ENCODE results near the gene CAPRIN1. TPM values are rescaled to one million over a fixed set of nuclear protein-coding genes. Genes with fewer than 3 reads are reported as not detected.

CAPRIN1 gene
- total and polyA plus RNA-seq, 3 experiments from 2014 or later: 75.2 to 287 (median 275) TPM

DNA sequence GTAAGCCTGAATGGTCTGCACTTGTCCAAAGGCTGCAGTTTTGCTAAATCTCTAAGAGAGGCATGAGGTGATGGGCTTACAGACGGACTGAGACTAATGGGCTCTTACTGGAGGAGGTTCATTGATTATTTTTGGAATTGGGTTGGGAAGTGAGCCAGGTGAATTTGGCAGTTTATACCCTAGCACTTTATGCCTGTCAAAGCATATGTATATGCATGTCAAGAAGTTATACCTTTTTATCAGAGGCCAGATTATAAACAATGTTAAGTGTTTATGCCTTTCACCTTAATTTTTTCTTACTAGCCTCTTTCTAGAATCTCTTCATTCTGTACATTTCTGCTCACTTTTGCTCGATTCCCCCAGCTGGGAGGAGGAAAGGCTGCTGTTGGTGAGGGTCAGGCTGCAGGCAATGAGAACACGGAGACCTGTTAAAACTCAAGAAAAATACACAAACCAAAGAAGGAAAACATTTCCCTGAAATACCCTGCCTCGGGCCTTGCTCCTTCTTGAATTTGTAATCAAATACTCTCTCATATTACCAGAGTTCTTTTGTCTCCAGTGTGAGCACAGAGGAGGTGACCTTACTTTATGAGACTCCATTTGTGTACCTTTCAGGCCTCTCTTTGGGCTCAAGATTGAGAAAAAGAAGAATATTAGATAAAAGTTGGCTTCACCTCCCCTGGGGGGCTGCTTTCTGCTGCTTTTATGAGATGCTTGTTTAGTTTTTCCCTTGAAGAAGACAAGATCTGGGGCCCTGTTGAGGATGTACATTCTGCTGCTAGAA lies 73.5 kb downstream of the CAPRIN1 start:
- H3K4me3 ChIP-seq (ENCODE audit: low read length): no peak overlapping the region
- peak overlapping the region in 1 of 8 donors; percentile 81 for H3K27ac Mint-ChIP-seq
- H3K4me3 Mint-ChIP-seq: no peak overlapping the region
- peaks cover 19 to 89% (median 40%) of the 10 kb centered on the region in 3 donors for H3K36me3 Mint-ChIP-seq
- H3K4me1 Mint-ChIP-seq: peaks cover 0 to 5% (median 4%) of the 10 kb centered on the region in 3 donors
- ChIA-PET POLR2A (no interaction called here), CTCF (no interaction called here)
- no peaks in the 10 kb centered on the region for H3K27me3 Mint-ChIP-seq
- peaks cover 58% of the 10 kb centered on the region for H3K36me3 ChIP-seq (ENCODE audit: insufficient read depth, low read length)
- no peaks in the 10 kb centered on the region for H3K9me3 ChIP-seq (ENCODE audit: low read length)
- no peak overlapping the region for H3K27ac ChIP-seq (ENCODE audit: low read depth, low read length)
- H3K9me3 Mint-ChIP-seq: no peaks in the 10 kb centered on the region
- no peaks in the 10 kb centered on the region for H3K27me3 ChIP-seq (ENCODE audit: insufficient read depth, low read length, poor library complexity, severe bottlenecking)
- no peak for DNase-seq
- no peaks in the 10 kb centered on the region for H3K4me1 ChIP-seq (ENCODE audit: insufficient read depth, low read length)

DNA sequence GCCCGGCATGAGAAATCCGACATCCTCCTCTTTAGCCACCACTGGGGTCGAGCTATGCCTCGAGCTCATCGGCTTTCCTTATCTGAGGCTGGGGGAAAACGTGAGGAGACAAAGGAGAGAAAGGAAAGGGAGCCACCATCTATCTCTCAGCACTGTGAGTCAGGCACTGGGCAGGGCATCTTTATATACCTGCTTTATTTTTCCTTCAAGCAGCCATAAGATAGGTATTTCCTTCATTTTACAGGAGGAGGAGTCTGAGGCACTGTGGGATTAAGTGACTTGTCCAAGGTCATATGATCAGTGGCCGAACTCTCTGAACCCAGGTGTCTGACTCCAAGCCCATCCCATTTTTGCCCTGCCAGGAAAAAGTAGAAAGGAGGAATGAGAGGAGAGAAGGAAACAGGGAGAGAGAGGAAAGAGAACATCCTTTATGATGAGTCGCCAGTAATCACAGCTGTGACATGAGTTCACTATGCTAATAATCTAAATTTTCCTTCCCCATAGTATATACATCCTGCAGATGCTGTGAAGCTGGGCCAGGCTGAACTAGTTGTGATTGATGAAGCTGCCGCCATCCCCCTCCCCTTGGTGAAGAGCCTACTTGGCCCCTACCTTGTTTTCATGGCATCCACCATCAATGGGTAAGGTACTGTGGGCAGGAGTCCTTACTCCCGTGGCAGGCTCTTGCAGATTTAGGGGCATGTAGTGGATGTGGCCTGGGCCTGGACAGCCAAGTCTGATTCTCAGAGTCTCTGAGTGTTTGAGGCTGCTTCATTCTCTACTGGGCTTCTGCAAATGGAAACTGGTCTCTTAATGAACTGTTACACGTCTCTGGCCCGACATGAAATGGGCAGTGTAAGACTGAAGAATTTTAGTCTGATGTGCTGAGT lies 75.7 kb downstream of the CAPRIN1 start:
- Mint-ChIP-seq H3K36me3 (peaks cover 19 to 89% (median 32%) of the 10 kb centered on the region in 3 donors), H3K9me3 (no peaks in the 10 kb centered on the region), H3K4me3 (no peak overlapping the region), H3K27ac (peak overlapping the region in 2 of 8 donors; percentile 47 to 68), H3K4me1 (peaks cover 0 to 5% (median 0%) of the 10 kb centered on the region in 3 donors), H3K27me3 (no peaks in the 10 kb centered on the region)
- POLR2A ChIA-PET: no interaction called here
- Histone ChIP-seq H3K4me1 (ENCODE audit: insufficient read depth, low read length) (no peaks in the 10 kb centered on the region), H3K27ac (ENCODE audit: low read depth, low read length) (no peak overlapping the region), H3K9me3 (ENCODE audit: low read length) (no peaks in the 10 kb centered on the region), H3K4me3 (ENCODE audit: low read length) (no peak overlapping the region), H3K36me3 (ENCODE audit: insufficient read depth, low read length) (peaks cover 51% of the 10 kb centered on the region), H3K27me3 (ENCODE audit: insufficient read depth, low read length, poor library complexity, severe bottlenecking) (no peaks in the 10 kb centered on the region)
- no peak for DNase-seq
- CTCF ChIA-PET: no interaction called here

DNA sequence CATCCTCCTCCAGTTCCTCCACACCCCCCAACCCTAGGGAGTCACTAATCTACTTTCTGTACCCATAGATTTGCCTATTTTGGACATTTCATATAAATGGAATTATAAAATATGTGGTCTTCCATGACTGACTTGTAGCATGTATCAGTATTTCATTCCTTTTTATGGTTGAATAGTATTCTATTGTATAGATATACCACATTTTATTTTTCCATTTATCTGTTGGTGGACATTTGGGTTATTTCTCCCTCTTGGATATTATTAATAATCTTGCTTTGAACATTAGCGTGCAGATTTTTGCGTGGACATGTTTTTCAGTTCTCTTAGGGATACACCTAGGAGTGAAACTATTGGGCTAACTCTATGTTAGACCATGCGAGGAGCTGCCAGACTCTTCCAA lies 77.3 kb downstream of the CAPRIN1 start:
- no peaks in the 10 kb centered on the region for H3K27me3 Mint-ChIP-seq
- ChIA-PET CTCF (no interaction called here), POLR2A (no interaction called here)
- Histone ChIP-seq H3K9me3 (ENCODE audit: low read length) (no peaks in the 10 kb centered on the region), H3K27me3 (ENCODE audit: insufficient read depth, low read length, poor library complexity, severe bottlenecking) (no peaks in the 10 kb centered on the region), H3K4me1 (ENCODE audit: insufficient read depth, low read length) (no peaks in the 10 kb centered on the region), H3K27ac (ENCODE audit: low read depth, low read length) (no peak overlapping the region), H3K4me3 (ENCODE audit: low read length) (no peak overlapping the region), H3K36me3 (ENCODE audit: insufficient read depth, low read length) (peaks cover 54% of the 10 kb centered on the region)
- no peak overlapping the region for H3K4me3 Mint-ChIP-seq
- peaks cover 0 to 3% (median 0%) of the 10 kb centered on the region in 3 donors for H3K4me1 Mint-ChIP-seq
- H3K27ac Mint-ChIP-seq: no peak overlapping the region
- H3K9me3 Mint-ChIP-seq: no peaks in the 10 kb centered on the region
- peaks cover 19 to 88% (median 26%) of the 10 kb centered on the region in 3 donors for H3K36me3 Mint-ChIP-seq
- DNase-seq: no peak

DNA sequence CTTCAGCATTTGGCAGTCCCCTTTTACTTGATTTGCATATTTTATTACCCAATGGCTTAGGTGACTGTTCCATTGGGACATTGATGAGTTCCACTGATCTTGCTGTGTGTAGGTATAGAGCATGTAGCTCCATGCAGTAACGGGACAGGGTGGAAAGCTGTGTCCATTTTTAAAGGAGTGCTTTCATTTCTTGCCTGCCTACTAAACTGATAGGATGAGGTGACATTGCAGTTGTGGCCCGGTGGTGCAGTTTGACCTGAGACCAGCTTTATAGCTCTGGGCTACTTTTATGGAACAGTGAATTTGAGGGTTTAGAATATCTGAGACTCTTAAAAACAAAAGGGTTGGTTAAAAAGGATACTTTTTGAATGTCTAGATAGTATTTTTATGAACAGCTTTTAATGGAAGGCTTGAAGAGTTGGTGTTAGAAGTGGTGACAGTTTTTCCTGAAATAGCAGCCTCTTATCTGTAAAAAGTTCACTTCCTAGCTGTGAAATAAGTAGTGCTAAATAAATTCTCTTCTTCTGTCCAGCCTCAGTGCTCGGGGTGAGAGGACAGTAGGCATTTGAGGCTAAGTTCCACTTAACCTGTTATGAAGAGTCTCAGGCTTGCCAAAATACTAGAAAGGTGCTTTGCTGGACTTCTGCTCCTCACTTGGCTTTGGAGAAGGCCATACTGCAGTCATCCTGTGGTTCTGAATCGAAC lies 80.9 kb downstream of the CAPRIN1 start:
- H3K36me3 Mint-ChIP-seq: peaks cover 24 to 90% (median 26%) of the 10 kb centered on the region in 3 donors

DNA sequence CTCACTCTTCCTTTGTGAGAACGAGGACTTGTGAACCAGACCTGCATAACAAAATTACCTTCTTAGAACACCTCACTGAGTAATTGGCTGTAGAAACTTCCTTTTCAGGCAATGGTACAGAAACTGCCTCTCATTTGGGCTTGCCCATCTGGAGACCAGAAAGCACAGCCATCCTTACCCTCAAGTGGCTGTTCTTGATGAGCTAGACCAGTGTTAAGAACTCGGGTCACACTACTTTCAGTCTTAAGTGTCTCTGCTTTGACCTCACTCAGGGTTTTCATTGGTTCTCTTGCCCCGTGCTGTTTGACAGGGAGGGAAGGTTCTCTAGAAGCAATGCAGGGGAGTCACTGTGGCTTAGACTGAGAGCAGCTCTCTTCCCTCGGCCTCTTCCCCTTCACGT lies 83.2 kb downstream of the CAPRIN1 start:
- CTCF ChIA-PET: no interaction called here
- Histone ChIP-seq H3K27me3 (ENCODE audit: insufficient read depth, low read length, poor library complexity, severe bottlenecking) (no peaks in the 10 kb centered on the region), H3K4me1 (ENCODE audit: insufficient read depth, low read length) (no peaks in the 10 kb centered on the region), H3K9me3 (ENCODE audit: low read length) (no peaks in the 10 kb centered on the region), H3K4me3 (ENCODE audit: low read length) (no peak overlapping the region), H3K27ac (ENCODE audit: low read depth, low read length) (no peak overlapping the region), H3K36me3 (ENCODE audit: insufficient read depth, low read length) (peaks cover 70% of the 10 kb centered on the region)
- H3K27ac Mint-ChIP-seq: no peak overlapping the region
- H3K9me3 Mint-ChIP-seq: no peaks in the 10 kb centered on the region
- POLR2A ChIA-PET: no interaction called here
- no peaks in the 10 kb centered on the region for H3K4me1 Mint-ChIP-seq
- peaks cover 0 to 2% of the 10 kb centered on the region in 2 donors for H3K27me3 Mint-ChIP-seq
- no peak overlapping the region for H3K4me3 Mint-ChIP-seq
- H3K36me3 Mint-ChIP-seq: peaks cover 23 to 95% (median 34%) of the 10 kb centered on the region in 3 donors
- no peak for DNase-seq

More for the DNA sequence above, 80.9 kb downstream of the CAPRIN1 start:
- no peaks in the 10 kb centered on the region for H3K4me1 Mint-ChIP-seq
- H3K27me3 Mint-ChIP-seq: no peaks in the 10 kb centered on the region
- H3K27ac Mint-ChIP-seq: no peak overlapping the region
- Histone ChIP-seq H3K27ac (ENCODE audit: low read depth, low read length) (no peak overlapping the region), H3K9me3 (ENCODE audit: low read length) (no peaks in the 10 kb centered on the region), H3K36me3 (ENCODE audit: insufficient read depth, low read length) (peaks cover 61% of the 10 kb centered on the region), H3K4me1 (ENCODE audit: insufficient read depth, low read length) (no peaks in the 10 kb centered on the region), H3K4me3 (ENCODE audit: low read length) (no peak overlapping the region), H3K27me3 (ENCODE audit: insufficient read depth, low read length, poor library complexity, severe bottlenecking) (no peaks in the 10 kb centered on the region)
- no peak overlapping the region for H3K4me3 Mint-ChIP-seq
- no peaks in the 10 kb centered on the region for H3K9me3 Mint-ChIP-seq
- DNase-seq: no peak
- ChIA-PET CTCF (no interaction called here), POLR2A (no interaction called here)

GRCh38 chr11:34135439-34135838 lies 83.9 kb downstream of the CAPRIN1 start:
- ChIA-PET POLR2A (no interaction called here), CTCF (no interaction called here)
- Histone ChIP-seq H3K4me1 (ENCODE audit: insufficient read depth, low read length) (no peaks in the 10 kb centered on the region), H3K27me3 (ENCODE audit: insufficient read depth, low read length, poor library complexity, severe bottlenecking) (no peaks in the 10 kb centered on the region), H3K36me3 (ENCODE audit: insufficient read depth, low read length) (peaks cover 71% of the 10 kb centered on the region), H3K9me3 (ENCODE audit: low read length) (no peaks in the 10 kb centered on the region), H3K4me3 (ENCODE audit: low read length) (no peak overlapping the region), H3K27ac (ENCODE audit: low read depth, low read length) (no peak overlapping the region)
- Mint-ChIP-seq H3K9me3 (no peaks in the 10 kb centered on the region), H3K27ac (peak overlapping the region in 1 of 8 donors; percentile 51), H3K4me3 (no peak overlapping the region), H3K4me1 (no peaks in the 10 kb centered on the region), H3K36me3 (peaks cover 23 to 95% (median 35%) of the 10 kb centered on the region in 3 donors), H3K27me3 (peaks cover 0 to 2% of the 10 kb centered on the region in 2 donors)
- DNase-seq: no peak

DNA sequence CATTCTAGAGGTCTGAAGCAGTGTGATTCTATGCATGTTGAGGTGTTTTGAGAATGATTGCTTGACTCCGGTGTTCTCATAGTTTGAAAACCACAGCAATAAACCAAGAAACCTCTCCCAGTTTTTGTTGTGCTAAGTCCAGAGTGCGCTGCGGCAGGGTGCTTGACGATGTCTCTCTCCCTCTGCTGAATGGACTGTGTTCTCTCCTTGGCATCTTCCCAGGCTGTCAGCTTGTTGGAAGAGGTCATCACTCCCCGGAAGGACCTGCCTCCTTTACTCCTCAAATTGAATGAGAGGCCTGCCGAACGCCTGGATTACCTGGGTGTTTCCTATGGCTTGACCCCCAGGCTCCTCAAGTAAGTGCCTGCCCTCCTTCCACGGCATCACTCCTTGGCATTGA lies 84.9 kb downstream of the CAPRIN1 start:
- Mint-ChIP-seq H3K27ac (no peak overlapping the region), H3K4me3 (no peak overlapping the region), H3K9me3 (no peaks in the 10 kb centered on the region), H3K4me1 (no peaks in the 10 kb centered on the region), H3K36me3 (peaks cover 25 to 95% (median 40%) of the 10 kb centered on the region in 3 donors), H3K27me3 (peaks cover 0 to 2% of the 10 kb centered on the region in 2 donors)
- Histone ChIP-seq H3K27ac (ENCODE audit: low read depth, low read length) (no peak overlapping the region), H3K4me3 (ENCODE audit: low read length) (no peak overlapping the region), H3K27me3 (ENCODE audit: insufficient read depth, low read length, poor library complexity, severe bottlenecking) (no peaks in the 10 kb centered on the region), H3K4me1 (ENCODE audit: insufficient read depth, low read length) (no peaks in the 10 kb centered on the region), H3K9me3 (ENCODE audit: low read length) (no peaks in the 10 kb centered on the region), H3K36me3 (ENCODE audit: insufficient read depth, low read length) (peaks cover 75% of the 10 kb centered on the region)
- ChIA-PET CTCF (no interaction called here), POLR2A (no interaction called here)
- no peak for DNase-seq

DNA sequence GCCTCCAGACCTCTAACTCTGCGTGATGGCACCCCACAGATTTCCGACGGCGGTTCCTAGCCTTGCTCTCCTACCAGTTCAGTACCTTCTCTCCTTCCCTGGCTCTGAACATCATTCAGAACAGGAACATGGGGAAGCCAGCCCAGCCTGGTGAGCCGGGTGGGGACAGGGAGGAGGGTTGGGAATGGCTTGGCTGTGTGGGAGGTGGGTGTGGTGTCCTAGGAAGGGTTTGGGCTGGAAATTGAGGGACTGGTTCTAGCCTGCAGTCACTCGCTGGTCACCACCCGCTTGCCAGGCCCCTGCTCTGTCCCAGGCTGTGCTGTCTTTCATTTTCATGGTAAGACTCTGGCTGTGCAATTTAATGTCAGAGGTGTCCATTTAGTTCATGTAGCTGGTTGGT lies 87.8 kb downstream of the CAPRIN1 start:
- Histone ChIP-seq H3K4me1 (ENCODE audit: insufficient read depth, low read length) (no peaks in the 10 kb centered on the region), H3K27me3 (ENCODE audit: insufficient read depth, low read length, poor library complexity, severe bottlenecking) (no peaks in the 10 kb centered on the region), H3K4me3 (ENCODE audit: low read length) (no peak overlapping the region), H3K36me3 (ENCODE audit: insufficient read depth, low read length) (peaks cover 83% of the 10 kb centered on the region), H3K9me3 (ENCODE audit: low read length) (no peaks in the 10 kb centered on the region), H3K27ac (ENCODE audit: low read depth, low read length) (no peak overlapping the region)
- DNase-seq: peak in 1 of 5 donors; percentile 38
- POLR2A ChIA-PET: no interaction called here
- H3K4me3 Mint-ChIP-seq: no peak overlapping the region
- no peaks in the 10 kb centered on the region for H3K9me3 Mint-ChIP-seq
- peaks cover 0 to 2% of the 10 kb centered on the region in 2 donors for H3K27me3 Mint-ChIP-seq
- H3K4me1 Mint-ChIP-seq: no peaks in the 10 kb centered on the region
- no peak overlapping the region for H3K27ac Mint-ChIP-seq
- peaks cover 28 to 98% (median 48%) of the 10 kb centered on the region in 3 donors for H3K36me3 Mint-ChIP-seq
- CTCF ChIA-PET: no interaction called here

Measured in CD8-positive, alpha-beta memory T cell (primary cell).